Epithelial cell of prostate (primary cell): ENCODE measurements around the gene SPHK1.

Source experiments
- DNase-seq: peaks from one replicate; pipeline ENCODE4 v3.0.0-alpha.2; 2011; ENCODE audit warnings: low read depth, low spot score
- H3K27ac ChIP-seq: fragments of 450-650 bp; 2 replicates; pipeline ENCODE4 v1.5.1; 2017; ENCODE audit warnings: mild to moderate bottlenecking

Gene SPHK1

DNA sequence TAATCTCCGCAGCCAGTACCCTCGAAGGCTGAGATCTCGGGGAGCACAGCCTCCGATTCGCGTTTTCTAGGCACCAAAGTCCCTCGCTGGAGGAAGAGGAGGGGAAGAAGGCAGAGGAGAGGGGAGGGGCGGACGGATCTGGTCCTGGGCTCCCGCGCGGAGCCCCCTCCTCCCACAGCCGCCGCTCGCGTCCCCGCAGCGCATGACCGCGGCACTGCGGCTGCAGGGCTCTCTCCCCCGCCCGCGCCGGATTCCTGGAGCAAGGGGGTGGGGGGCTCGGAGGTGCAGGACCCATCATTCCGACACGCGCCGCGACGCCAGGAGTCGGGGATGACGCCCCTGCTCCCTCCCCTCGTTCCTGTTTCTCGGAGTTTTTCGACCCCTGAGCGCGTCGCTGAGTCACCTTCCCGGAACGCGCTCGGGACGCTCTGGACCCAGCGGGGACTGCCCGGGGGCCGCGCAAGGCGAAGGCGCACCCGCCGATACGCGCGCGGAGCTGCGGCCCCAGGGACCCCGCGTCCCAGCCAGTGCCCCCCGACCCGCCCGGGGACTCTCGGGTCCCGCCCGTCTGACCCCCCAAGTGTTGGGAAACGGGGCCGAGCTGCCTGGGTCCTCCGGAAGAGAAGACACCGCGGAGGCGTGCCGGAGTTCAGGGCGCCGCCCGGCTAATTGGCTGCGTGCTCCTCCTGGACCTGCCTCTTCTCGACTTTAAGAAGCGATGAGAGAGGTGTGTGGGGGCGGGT, 1.4 kb upstream of the SPHK1 start:
- peak overlapping the region; percentile 93 for H3K27ac ChIP-seq

GRCh38 chr17:76383546-76384221, 725 bp upstream of the SPHK1 start:
- peak overlapping the region; percentile 93 for H3K27ac ChIP-seq

More for the DNA sequence above, 1.4 kb upstream of the SPHK1 start:
- peak; percentile 33 for DNase-seq

DNA sequence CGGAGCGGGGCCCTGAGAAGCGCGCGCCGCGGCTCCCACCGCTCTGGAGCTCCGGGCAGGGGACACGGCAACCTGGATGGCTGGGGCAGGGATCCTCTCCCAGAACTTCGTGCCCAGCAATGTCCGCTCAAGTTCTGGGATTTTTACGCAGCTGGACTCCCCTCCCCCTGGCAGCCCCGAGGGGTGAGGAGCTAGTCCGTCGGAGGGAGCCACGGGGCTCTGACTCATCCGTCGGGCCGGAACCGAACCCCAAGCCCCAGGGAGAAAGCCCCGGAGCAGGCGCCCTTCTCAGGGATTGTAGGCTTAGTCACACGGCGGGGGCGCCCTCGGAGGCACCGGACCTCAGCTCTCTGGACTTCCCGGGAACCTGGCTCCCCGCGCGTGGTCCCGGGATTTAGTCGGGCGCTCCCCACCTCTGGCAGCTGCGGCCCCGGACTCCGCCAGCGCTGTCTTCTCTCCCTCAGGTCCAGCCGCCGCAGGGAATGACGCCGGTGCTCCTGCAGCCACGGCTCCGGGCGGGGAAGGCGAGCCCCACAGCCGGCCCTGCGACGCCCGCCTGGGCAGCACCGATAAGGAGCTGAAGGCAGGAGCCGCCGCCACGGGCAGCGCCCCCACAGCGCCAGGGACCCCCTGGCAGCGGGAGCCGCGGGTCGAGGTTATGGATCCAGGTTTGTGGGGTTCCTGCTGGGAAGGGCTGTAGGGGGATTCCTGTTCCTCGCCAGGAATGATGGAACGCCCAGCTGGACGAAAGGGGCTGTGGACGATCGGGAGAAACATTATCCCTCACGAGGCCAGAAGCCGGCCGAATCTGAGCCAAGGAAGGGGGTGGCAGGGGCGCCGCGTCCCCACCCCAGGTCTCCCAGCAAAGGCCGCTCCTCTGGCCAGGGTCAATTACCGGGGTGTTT, 830 bp downstream of the SPHK1 start:
- DNase-seq: no peak
- peak overlapping the region; percentile 93 for H3K27ac ChIP-seq

More at GRCh38 chr17:76383546-76384221, 725 bp upstream of the SPHK1 start:
- DNase-seq: no peak

GRCh38 chr17:76385892-76386786, 1.7 kb downstream of the SPHK1 start:
- no peak for DNase-seq
- peak overlapping the region; percentile 93 for H3K27ac ChIP-seq

DNA sequence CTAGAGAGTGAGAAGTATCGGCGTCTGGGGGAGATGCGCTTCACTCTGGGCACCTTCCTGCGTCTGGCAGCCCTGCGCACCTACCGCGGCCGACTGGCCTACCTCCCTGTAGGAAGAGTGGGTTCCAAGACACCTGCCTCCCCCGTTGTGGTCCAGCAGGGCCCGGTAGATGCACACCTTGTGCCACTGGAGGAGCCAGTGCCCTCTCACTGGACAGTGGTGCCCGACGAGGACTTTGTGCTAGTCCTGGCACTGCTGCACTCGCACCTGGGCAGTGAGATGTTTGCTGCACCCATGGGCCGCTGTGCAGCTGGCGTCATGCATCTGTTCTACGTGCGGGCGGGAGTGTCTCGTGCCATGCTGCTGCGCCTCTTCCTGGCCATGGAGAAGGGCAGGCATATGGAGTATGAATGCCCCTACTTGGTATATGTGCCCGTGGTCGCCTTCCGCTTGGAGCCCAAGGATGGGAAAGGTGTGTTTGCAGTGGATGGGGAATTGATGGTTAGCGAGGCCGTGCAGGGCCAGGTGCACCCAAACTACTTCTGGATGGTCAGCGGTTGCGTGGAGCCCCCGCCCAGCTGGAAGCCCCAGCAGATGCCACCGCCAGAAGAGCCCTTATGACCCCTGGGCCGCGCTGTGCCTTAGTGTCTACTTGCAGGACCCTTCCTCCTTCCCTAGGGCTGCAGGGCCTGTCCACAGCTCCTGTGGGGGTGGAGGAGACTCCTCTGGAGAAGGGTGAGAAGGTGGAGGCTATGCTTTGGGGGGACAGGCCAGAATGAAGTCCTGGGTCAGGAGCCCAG, 2.8 kb downstream of the SPHK1 start:
- H3K27ac ChIP-seq: no peak overlapping the region
- no peak for DNase-seq

DNA sequence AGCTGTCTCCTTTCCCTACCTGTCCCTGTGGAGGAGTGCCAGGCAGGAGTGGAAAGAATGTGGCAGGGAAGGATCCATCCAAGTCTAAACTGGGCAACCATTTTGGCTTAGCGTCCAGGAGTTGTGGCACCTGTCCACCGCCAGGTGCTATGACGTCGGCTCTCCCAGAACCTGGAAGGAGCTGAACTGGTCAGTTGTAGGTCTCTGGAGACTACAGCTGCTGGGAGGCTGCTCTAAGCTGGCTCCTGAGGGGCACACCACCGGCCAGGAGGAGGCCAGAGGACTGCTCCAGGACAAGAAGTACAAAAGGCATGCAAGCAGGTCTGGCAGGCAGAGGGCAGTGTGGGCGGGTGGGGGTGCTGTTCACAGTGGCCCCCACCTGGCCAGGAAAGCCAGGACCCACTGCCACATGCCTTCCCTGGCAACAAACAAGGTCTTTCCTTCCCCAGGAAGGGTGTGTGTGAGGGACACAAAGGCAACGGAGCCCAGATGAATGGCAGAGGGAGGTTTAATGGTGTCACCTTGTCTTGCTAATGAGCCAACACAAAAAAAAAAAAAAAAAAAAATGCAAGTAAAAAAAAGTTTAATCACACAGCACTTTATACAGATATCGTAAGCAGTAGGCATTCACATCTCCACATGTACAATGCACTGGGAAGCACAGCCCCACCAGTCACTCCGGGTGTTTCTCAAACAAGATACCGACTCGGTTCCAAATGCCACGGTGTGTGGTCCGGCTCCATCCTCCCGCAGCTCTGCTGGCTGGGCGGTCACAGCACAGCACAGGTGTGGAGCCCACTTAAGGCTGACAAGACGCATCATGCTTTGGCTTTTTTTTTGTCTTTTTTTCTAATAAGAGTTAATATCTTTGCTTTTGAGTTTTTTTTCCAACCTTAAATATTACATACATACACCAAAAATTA, 4.8 kb downstream of the SPHK1 start:
- DNase-seq: no peak
- H3K27ac ChIP-seq: peak overlapping the region; percentile 20

DNA sequence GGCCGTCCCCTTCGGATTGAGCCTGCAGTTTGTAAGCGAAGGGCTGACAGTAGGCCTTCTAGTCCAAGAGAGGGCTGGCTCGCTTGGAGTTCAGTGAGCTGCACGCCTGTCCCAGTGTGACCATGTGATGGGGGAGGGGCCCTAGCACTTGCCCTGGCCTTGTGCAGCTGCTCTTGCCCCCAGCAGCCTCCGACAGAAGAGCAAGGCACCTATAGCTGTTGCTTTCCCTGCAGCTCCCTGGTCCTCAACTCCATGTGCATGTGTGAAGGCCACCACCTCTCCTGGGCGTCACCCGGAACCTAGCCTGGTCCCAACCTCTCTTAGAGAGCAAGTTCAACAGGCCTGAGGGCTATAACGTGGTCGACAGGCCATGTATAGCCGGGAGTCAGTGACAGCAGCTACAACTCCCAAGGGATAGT, 5.6 kb downstream of the SPHK1 start:
- no peak overlapping the region for H3K27ac ChIP-seq
- DNase-seq: no peak

DNA sequence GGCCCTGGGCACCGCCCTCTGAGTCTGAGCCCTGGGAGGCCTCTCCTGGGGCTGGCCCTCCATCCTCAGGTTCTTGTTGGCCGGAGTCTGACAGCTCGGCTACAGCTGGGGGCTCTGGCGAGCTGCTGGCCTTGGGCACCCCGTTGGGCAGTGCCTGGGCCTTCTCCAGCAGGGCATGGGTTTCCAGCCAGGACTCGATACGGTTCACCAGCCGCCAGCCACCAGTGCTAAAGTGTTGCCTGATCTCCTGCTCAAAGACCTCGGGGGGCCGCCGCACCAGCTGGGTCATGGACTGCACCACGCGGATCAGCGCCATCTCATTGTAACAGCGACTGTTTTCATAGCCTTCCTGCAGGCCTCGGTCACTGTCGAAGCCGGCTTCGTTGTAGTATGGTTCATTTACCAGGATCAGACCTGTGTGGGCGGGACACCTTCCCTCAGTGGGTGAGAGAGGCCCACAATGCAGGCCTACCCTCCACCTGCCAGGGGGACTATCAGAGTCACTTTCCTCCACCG, 6.8 kb downstream of the SPHK1 start:
- no peak overlapping the region for H3K27ac ChIP-seq
- no peak for DNase-seq

DNA sequence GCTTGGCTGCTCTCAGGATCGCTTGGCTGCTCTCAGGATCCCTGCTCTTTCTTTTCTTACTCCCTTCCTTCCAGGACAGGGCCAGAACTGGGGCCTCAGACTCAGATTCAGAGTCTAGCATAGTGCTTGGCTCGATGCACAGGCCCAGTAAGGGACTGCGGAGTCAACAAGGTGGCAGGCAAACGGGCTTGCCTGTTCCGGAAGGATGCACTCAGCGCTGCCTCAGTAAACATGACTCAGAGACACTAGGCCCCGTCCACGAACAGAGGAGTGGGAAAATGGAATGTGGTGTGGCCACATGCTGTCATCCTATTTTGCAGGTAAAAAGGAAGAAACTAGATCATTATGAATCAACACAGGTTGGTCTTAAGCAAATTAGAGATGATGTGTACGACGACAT, 9.8 kb downstream of the SPHK1 start:
- H3K27ac ChIP-seq: peak overlapping the region; percentile 81
- DNase-seq: peak; percentile 76

DNA sequence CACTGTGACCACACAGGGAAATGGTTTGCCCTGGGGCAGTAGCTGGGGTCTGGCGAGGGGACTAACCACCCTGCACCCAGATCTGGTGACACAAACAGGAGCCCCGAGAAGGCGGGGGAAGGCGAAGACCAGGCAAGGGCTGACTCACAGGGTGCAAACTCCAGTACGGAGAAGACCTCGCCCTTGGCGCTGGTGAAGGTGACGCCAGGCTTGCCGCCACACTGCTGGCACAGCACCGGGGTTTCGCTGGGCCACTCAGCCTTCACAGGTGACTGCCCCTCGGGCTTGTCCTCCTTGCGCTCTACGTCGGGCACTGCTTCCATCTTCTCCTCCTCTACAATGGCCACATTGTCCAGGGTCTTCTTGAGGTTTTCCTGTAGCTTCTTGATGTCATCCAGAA, 11.6 kb downstream of the SPHK1 start:
- DNase-seq: no peak

DNA sequence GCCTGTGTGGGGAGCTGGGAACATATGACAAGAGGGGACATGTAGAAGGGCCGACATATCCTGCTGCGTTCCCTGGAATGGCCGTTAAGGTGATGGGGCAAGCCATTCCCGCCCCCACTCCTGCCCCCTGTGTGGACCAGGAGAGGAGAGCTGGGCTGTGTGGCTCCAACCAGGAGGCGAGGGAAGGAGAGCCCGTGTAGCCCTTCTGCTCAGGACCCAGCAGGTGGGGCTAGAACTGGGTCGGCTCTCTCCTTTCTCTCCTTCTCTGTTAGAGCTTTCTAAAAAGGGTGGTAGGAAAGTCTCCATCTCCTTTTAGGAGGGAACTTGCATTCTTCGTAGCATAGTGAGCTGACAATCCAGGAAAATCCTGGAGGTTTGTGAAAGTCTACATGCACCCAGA, 12.8 kb downstream of the SPHK1 start:
- no peak overlapping the region for H3K27ac ChIP-seq
- DNase-seq: no peak

More for the DNA sequence above, 11.6 kb downstream of the SPHK1 start:
- H3K27ac ChIP-seq: no peak overlapping the region

DNA sequence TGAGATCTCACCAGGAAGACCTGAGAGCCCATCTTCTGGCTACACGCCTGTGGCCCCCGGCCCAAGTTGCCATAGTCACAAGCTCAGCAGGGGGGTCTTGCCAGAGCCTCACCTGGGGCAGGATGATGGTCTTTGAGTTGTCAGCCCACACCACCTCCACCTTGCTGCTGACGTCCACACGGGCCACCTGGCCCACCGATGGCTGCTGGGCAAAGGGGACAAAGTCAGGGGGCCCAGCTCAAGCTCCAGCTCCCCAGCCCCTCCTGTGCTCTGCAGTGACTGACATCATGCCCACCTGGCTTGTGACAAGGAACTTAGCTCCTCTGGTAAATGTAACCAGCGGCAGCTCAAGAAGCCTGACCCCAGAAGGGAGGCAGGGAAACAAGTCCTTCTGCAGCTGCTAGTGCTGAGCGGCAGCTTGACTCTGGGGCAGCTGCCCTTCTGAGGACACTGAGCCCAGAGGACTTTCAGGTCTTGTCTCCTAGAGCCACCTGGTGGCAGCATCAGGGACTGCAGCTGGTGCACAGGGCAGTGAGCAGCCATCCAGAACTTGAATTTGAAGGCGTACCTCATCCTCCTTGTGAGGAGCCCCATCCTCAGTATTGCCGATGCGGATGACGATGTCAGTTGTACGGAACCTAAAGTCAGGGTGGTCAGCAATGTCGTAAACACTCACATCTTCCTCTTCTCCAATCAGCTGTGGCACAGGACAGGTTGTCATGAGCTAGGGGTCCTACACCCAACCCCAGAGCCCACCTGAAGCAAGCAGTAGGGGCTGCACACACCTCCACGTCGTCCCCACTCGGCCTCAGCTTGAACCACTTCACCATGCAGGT, 13.5 kb downstream of the SPHK1 start:
- H3K27ac ChIP-seq: no peak overlapping the region
- peak; percentile 34 for DNase-seq

DNA sequence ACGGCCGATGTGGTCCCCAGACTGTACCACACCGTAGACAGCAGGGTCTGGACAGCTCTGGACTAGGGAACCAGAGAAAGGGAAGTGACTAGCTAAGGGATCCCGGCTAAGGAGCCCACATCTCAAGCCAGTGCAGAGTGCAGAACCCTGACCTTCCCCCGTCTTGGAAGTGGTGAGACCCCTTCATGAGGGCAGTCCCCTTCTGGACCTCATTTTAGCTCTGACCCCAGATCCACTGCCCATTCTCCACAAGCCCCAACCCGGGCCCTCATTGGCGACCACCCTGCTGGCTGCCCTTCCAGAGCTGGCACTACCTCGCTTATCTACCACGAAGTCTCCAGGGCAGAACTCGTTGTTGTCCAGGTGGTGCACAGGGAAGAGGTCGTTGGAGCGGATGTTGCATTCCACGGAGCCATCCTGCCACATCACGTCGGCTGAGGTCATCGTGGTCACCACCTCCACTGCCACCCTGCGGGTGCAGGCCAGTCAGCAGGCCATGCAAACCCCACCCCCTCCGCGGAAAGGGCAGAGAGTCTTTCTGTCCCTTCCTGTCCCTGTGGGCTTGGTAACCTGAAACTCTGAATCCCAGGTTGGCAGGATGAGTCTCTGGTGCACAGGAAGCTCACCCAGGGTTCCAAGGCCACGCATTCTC, 14.2 kb downstream of the SPHK1 start:
- no peak overlapping the region for H3K27ac ChIP-seq
- DNase-seq: no peak

GRCh38 chr17:76399175-76400172, 15.1 kb downstream of the SPHK1 start:
- H3K27ac ChIP-seq: no peak overlapping the region
- DNase-seq: no peak

GRCh38 chr17:76402711-76403110, 18.3 kb downstream of the SPHK1 start:
- DNase-seq: no peak
- H3K27ac ChIP-seq: no peak overlapping the region
